ENCODE results near the gene MRPS25.
A peak's percentile ranks its signal among the peaks of the same experiment; 100 is the strongest.

MRPS25 gene

DNA sequence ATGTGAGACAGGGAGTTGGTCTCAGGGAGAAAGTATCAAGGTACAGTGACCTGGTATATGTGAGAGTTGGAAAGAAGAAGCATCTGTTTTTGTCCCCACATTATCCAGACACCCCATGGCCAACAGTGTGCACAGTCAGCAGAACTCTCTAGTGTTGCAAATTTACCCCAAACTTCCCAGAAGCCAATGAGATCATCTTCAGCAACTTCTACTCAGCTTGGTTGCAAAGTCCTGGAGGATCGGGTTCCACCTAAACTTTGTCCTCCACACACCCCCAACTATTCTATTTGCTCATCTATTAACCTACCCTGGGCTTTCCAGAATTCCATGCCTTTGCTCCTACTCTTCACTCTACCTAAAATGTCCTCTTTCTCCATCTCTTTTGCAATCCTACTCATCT lies 18.1 kb upstream of the MRPS25 start:
- TF ChIP-seq, protein P1, sequence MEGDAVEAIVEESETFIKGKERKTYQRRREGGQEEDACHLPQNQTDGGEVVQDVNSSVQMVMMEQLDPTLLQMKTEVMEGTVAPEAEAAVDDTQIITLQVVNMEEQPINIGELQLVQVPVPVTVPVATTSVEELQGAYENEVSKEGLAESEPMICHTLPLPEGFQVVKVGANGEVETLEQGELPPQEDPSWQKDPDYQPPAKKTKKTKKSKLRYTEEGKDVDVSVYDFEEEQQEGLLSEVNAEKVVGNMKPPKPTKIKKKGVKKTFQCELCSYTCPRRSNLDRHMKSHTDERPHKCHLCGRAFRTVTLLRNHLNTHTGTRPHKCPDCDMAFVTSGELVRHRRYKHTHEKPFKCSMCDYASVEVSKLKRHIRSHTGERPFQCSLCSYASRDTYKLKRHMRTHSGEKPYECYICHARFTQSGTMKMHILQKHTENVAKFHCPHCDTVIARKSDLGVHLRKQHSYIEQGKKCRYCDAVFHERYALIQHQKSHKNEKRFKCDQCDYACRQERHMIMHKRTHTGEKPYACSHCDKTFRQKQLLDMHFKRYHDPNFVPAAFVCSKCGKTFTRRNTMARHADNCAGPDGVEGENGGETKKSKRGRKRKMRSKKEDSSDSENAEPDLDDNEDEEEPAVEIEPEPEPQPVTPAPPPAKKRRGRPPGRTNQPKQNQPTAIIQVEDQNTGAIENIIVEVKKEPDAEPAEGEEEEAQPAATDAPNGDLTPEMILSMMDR (conservative IDR thresholded peaks at IDR 0.05; ENCODE audit: low read depth, low read length) = no peak
- H3K4me3 ChIP-seq (ENCODE audit: low read depth, low read length) = no peak overlapping the region
- no peak for DNase-seq (ENCODE audit: low read depth)

DNA sequence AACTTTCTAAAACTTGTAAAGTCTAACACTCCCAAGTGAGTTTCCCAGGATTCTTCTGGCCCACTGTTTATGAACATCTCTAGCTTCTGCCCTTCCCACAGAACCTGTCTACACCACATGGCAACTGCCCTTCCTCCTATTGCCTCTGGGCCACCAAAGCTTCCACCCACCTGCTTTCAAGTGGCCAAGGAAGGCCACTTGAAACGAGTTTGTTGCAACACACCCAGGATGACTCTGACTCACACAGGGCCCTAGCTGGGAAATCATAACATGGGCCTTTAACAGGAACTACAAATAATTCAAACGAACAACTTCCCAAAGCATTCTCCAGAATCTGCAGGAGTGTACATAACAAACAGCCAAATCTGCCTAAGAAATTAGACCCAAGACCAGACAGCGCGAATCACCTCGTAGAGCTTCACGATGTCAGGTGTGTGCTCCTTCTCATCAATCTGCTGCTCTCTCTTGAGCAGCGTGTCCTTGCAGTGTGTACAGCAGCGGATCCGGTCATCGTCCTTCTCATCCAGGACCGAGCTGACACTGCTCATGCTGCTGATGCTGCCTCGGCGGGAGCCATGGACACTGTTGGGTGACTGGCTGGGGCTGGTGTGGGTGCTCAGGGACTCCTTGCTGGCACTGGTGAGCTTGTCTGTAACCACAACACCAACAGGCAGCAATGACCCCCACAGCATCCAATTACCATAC lies 17.0 kb upstream of the MRPS25 start:
- H3K4me3 ChIP-seq (ENCODE audit: low read depth, low read length) = no peak overlapping the region
- TF ChIP-seq, protein P1 (conservative IDR thresholded peaks at IDR 0.05; ENCODE audit: low read depth, low read length) = no peak
- DNase-seq (ENCODE audit: low read depth) = peak; percentile 66

DNA sequence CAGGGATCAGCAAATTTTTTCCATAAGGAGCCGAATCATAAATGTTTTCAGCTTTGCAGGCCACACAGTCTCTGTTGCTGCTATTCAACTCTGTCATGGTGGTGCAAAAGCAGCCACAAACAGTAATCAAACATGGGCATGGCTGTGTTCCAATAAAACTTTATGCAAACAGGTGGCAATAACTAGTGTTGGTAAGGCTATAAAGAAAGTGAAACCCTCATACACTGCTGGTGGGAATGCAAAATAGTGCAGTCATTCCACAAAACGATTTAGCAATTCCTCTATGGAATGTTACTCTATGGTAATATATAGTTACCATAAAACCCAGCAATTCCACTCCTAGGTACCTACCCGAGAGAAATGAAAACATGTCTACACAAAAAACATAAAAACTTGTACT lies 14.0 kb upstream of the MRPS25 start:
- TF ChIP-seq, protein P1 (conservative IDR thresholded peaks at IDR 0.05; ENCODE audit: low read depth, low read length) = no peak
- no peak for DNase-seq (ENCODE audit: low read depth)
- H3K4me3 ChIP-seq (ENCODE audit: low read depth, low read length) = no peak overlapping the region

DNA sequence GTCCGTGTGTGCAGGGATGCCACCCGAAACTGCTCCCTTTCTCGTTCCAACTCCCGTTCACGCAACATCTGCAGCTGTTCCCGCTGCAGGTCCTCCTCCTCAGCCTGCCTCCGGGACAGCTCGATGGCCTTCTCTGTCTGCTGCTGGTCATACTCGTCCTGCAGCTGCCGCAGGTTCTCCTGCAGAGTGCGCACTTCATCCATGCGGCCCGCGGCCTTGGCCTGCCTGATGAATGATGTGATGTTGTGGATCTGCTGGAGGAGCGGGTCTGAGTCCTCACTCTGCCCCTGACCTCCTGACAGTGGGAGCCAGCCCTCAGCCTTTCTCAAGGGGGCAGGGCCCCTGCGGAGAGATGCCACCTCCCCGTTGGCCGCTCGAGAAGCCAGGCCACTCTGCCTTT lies 9.4 kb upstream of the MRPS25 start:
- no peak overlapping the region for H3K4me3 ChIP-seq (ENCODE audit: low read depth, low read length)
- DNase-seq (ENCODE audit: low read depth) = no peak
- TF ChIP-seq, protein P1 (conservative IDR thresholded peaks at IDR 0.05; ENCODE audit: low read depth, low read length) = no peak

DNA sequence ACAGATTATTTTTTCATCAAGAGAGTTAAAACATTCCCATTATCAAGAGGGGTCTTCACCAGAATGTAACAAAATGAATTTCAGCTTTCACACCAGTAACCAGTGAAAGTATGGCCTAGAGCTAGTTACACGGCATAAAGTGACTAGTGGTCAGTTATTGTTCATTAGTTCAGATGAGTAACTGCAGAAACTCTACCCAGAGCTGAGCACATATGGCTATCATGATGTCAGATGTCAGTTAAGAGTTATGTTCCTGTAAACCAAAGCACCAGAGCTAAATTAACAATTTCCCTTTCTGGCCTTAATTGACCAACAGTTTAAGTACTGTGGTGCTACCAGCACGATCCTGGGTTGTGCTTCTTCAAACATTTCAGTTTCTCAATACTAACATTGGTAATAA lies 6.6 kb upstream of the MRPS25 start:
- H3K4me3 ChIP-seq (ENCODE audit: low read depth, low read length) = no peak overlapping the region
- TF ChIP-seq, protein P1 (conservative IDR thresholded peaks at IDR 0.05; ENCODE audit: low read depth, low read length) = no peak
- no peak for DNase-seq (ENCODE audit: low read depth)

DNA sequence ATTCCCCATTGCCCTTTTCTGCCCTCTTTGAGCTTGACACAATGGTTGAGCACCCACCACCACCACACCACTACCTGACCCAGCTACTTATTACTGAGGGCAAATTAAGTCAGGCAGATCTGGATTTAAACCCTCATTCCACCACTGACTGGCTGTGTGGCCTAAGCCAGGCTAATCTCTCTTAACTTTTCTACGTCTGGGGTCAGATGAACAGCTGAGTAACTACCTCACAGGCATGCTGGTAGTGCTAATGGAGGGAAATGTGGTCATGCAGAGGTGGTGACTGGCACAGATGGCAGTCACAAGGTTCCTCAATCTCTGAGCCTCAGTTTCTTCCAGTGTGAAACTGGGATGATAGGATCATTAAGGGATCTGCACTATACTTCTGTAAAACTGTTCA lies 4.3 kb upstream of the MRPS25 start:
- no peak overlapping the region for H3K4me3 ChIP-seq (ENCODE audit: low read depth, low read length)
- TF ChIP-seq, protein P1 (conservative IDR thresholded peaks at IDR 0.05; ENCODE audit: low read depth, low read length) = no peak
- DNase-seq (ENCODE audit: low read depth) = no peak

DNA sequence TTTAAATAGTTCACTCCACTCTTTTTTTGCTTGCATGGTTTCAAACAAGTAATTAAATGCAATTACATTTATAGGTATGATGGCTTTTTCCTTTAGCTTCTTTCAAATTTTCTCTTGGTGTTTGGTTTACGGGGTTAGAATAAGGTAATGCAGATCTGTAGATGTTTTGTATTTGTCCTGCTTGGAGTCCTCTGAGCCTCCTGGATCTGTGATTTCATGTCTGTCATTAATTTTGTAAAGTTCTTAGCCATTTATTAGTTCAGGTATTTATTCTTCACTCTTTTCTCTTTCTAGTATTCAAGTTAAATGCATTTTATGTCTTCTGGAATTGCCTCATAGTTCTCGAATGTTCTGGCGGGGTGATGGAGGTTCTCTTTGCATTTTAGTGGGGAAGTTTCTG lies 1.4 kb upstream of the MRPS25 start:
- TF ChIP-seq, protein P1 (conservative IDR thresholded peaks at IDR 0.05; ENCODE audit: low read depth, low read length) = no peak
- H3K4me3 ChIP-seq (ENCODE audit: low read depth, low read length) = no peak overlapping the region
- DNase-seq (ENCODE audit: low read depth) = no peak

All from choroid plexus epithelial cell (primary cell).